ENCODE data around the gene RSBN1L.

RSBN1L gene

GRCh38 chr7:77747718-77748117, 51.5 kb downstream of the RSBN1L start:
- POLR2A ChIA-PET, result no interaction called here
- CTCF ChIA-PET, result no interaction called here

GRCh38 chr7:77752016-77752415, 55.8 kb downstream of the RSBN1L start:
- ChIA-PET CTCF (no interaction called here), POLR2A (no interaction called here)
- TF ChIP-seq FOXM1 (IDR thresholded peaks at IDR 0.05; ENCODE audit: borderline replicate concordance) (no peak), PKNOX1 (IDR thresholded peaks at IDR 0.05) (no peak), L3MBTL2 (conservative IDR thresholded peaks at IDR 0.05) (no peak), ZNF384 (IDR thresholded peaks at IDR 0.05) (no peak), ARNT (IDR thresholded peaks at IDR 0.05) (no peak), NFRKB (IDR thresholded peaks at IDR 0.05) (no peak), TARDBP (IDR thresholded peaks at IDR 0.05) (no peak), LEF1 (IDR thresholded peaks at IDR 0.05; ENCODE audit: borderline replicate concordance) (no peak), FOXK2 (IDR thresholded peaks at IDR 0.05) (no peak), BHLHE40 (IDR thresholded peaks at IDR 0.05; ENCODE audit: borderline replicate concordance) (no peak), FOXA1 (IDR thresholded peaks at IDR 0.05) (no peak), SP1 (IDR thresholded peaks at IDR 0.05) (no peak), ELF4 (IDR thresholded peaks at IDR 0.05) (no peak), CTBP1 (IDR thresholded peaks at IDR 0.05; ENCODE audit: borderline replicate concordance) (no peak), SUZ12 (IDR thresholded peaks at IDR 0.05) (no peak), HDGF (IDR thresholded peaks at IDR 0.05; ENCODE audit: borderline replicate concordance) (no peak)
- no peak for DNase-seq (ENCODE audit: extremely low spot score)

More at GRCh38 chr7:77747718-77748117, 51.5 kb downstream of the RSBN1L start:
- DNase-seq (ENCODE audit: extremely low spot score), result no peak
- TF ChIP-seq FOXK2 (IDR thresholded peaks at IDR 0.05), result no peak
- no peak for TF ChIP-seq CTBP1 (IDR thresholded peaks at IDR 0.05; ENCODE audit: borderline replicate concordance)
- no peak for TF ChIP-seq L3MBTL2 (conservative IDR thresholded peaks at IDR 0.05)
- no peak for TF ChIP-seq FOXA1 (IDR thresholded peaks at IDR 0.05)
- no peak for TF ChIP-seq BHLHE40 (IDR thresholded peaks at IDR 0.05; ENCODE audit: borderline replicate concordance)
- no peak for TF ChIP-seq ELF4 (IDR thresholded peaks at IDR 0.05)

GRCh38 chr7:77753173-77753572, 56.9 kb downstream of the RSBN1L start:
- DNase-seq (ENCODE audit: extremely low spot score), result no peak
- CTCF ChIA-PET, result interaction anchor here (0.6 to 2.0 kb wide), 2 partner anchors 95 to 101 kb away, joined by 4 to 5 read pairs; no protein-coding TSS in a partner anchor
- POLR2A ChIA-PET, result interaction anchor here (0.5 kb wide), 1 partner anchor 21 kb away, joined by 3 read pairs; no protein-coding TSS in a partner anchor
- no peak for TF ChIP-seq LEF1 (IDR thresholded peaks at IDR 0.05; ENCODE audit: borderline replicate concordance)
- no peak for TF ChIP-seq ELF4 (IDR thresholded peaks at IDR 0.05)
- no peak for TF ChIP-seq FOXK2 (IDR thresholded peaks at IDR 0.05)
- no peak for TF ChIP-seq HDGF (IDR thresholded peaks at IDR 0.05; ENCODE audit: borderline replicate concordance)
- no peak for TF ChIP-seq ARNT (IDR thresholded peaks at IDR 0.05)
- no peak for TF ChIP-seq FOXA1 (IDR thresholded peaks at IDR 0.05)

- TF ChIP-seq FOXK2 (IDR thresholded peaks at IDR 0.05), result no peak
- TF ChIP-seq NFRKB (IDR thresholded peaks at IDR 0.05), result no peak
- TF ChIP-seq SP1 (IDR thresholded peaks at IDR 0.05), result no peak
- POLR2A ChIA-PET, result interaction anchor here (1.0 kb wide), 1 partner anchor 61 kb away, joined by 3 read pairs; the partner anchor contains the start of gene RSBN1L
- CTCF ChIA-PET, result interaction anchor here (0.6 to 1.7 kb wide), 3 partner anchors 22 to 106 kb away, joined by 3 to 7 read pairs (median 3); no protein-coding TSS in a partner anchor
- DNase-seq (ENCODE audit: extremely low spot score), result no peak
Observed at GRCh38 chr7:77757589-77757988, 61.3 kb downstream of the RSBN1L start.

- POLR2A ChIA-PET, result no interaction called here
- TF ChIP-seq BHLHE40 (IDR thresholded peaks at IDR 0.05; ENCODE audit: borderline replicate concordance), result no peak
- CTCF ChIA-PET, result interaction anchor here (0.6 to 1.6 kb wide), 10 partner anchors 61 to 332 kb away, joined by 3 to 15 read pairs (median 4); no protein-coding TSS in a partner anchor
- DNase-seq (ENCODE audit: extremely low spot score), result peak; percentile 39
Observed at GRCh38 chr7:77759294-77759889, 63.1 kb downstream of the RSBN1L start.

GRCh38 chr7:77760809-77761453, 64.7 kb downstream of the RSBN1L start:
- TF ChIP-seq SUZ12 (IDR thresholded peaks at IDR 0.05), result no peak
- TF ChIP-seq LEF1 (IDR thresholded peaks at IDR 0.05; ENCODE audit: borderline replicate concordance), result no peak
- no peak for TF ChIP-seq PKNOX1 (IDR thresholded peaks at IDR 0.05)
- no peak for TF ChIP-seq FOXM1 (IDR thresholded peaks at IDR 0.05; ENCODE audit: borderline replicate concordance)
- no peak for TF ChIP-seq NFRKB (IDR thresholded peaks at IDR 0.05)
- no peak for TF ChIP-seq ELF4 (IDR thresholded peaks at IDR 0.05)
- no peak for TF ChIP-seq BHLHE40 (IDR thresholded peaks at IDR 0.05; ENCODE audit: borderline replicate concordance)
- TF ChIP-seq L3MBTL2 (conservative IDR thresholded peaks at IDR 0.05), result no peak
- TF ChIP-seq FOXK2 (IDR thresholded peaks at IDR 0.05), result no peak
- no peak for TF ChIP-seq HDGF (IDR thresholded peaks at IDR 0.05; ENCODE audit: borderline replicate concordance)
- TF ChIP-seq ARNT (IDR thresholded peaks at IDR 0.05), result no peak
- TF ChIP-seq CTBP1 (IDR thresholded peaks at IDR 0.05; ENCODE audit: borderline replicate concordance), result no peak
- no peak for TF ChIP-seq ZNF384 (IDR thresholded peaks at IDR 0.05)
- TF ChIP-seq FOXA1 (IDR thresholded peaks at IDR 0.05), result no peak
- TF ChIP-seq SP1 (IDR thresholded peaks at IDR 0.05), result no peak
- no peak for TF ChIP-seq TARDBP (IDR thresholded peaks at IDR 0.05)
- POLR2A ChIA-PET, result interaction anchor here (1.2 kb wide), 1 partner anchor 63 kb away, joined by 3 read pairs; no protein-coding TSS in a partner anchor
- CTCF ChIA-PET, result interaction anchor here (0.7 kb wide), 1 partner anchor 103 kb away, joined by 3 read pairs; no protein-coding TSS in a partner anchor
- DNase-seq (ENCODE audit: extremely low spot score), result no peak

- ChIA-PET CTCF (interaction anchor here (0.7 kb wide), 1 partner anchor 13 kb away, joined by 3 read pairs; no protein-coding TSS in a partner anchor), POLR2A (no interaction called here)
- no peak for DNase-seq (ENCODE audit: extremely low spot score)
- TF ChIP-seq LEF1 (IDR thresholded peaks at IDR 0.05; ENCODE audit: borderline replicate concordance), result no peak
- no peak for TF ChIP-seq SP1 (IDR thresholded peaks at IDR 0.05)
- TF ChIP-seq PKNOX1 (IDR thresholded peaks at IDR 0.05), result no peak
- TF ChIP-seq FOXA1 (IDR thresholded peaks at IDR 0.05), result no peak
- TF ChIP-seq BHLHE40 (IDR thresholded peaks at IDR 0.05; ENCODE audit: borderline replicate concordance), result no peak
- TF ChIP-seq FOXM1 (IDR thresholded peaks at IDR 0.05; ENCODE audit: borderline replicate concordance), result no peak
- TF ChIP-seq L3MBTL2 (conservative IDR thresholded peaks at IDR 0.05), result no peak
- no peak for TF ChIP-seq TARDBP (IDR thresholded peaks at IDR 0.05)
- TF ChIP-seq ELF4 (IDR thresholded peaks at IDR 0.05), result no peak
- TF ChIP-seq NFRKB (IDR thresholded peaks at IDR 0.05), result no peak
- no peak for TF ChIP-seq ZNF384 (IDR thresholded peaks at IDR 0.05)
- TF ChIP-seq ARNT (IDR thresholded peaks at IDR 0.05), result no peak
- no peak for TF ChIP-seq CTBP1 (IDR thresholded peaks at IDR 0.05; ENCODE audit: borderline replicate concordance)
- no peak for TF ChIP-seq SUZ12 (IDR thresholded peaks at IDR 0.05)
Observed at GRCh38 chr7:77765481-77765880, 69.2 kb downstream of the RSBN1L start.

Measured in HEK293T (cell line).